ENCODE results near the gene KLHL3. TPM values are rescaled to one million over a fixed set of nuclear protein-coding genes. Genes with fewer than 3 reads are reported as not detected.

KLHL3 gene
- polyA plus RNA-seq, 1 of the 3 experiments (the other 2 are of a cell fraction): 3.8 TPM

DNA sequence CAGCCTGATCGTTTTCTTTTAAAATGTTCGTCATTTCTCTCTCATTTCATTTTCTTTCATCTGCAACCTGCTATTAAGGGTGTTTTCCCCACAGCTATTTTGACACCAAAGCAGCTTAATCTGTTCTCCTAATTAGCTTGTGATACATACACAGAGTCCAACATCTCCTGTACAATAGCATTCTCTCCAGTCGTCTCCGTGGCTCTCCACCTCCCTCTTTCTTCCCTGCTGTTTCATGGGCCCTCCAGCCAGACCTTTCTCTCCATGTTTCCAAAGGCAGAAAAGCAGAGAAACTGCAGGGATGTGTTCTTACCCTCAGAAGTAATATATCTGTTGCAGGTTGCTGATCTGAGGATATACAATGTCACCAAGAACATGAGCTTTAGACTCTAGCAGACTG, 148.0 kb downstream of the KLHL3 start:
- Histone ChIP-seq H3K9me2 (no peaks in the 10 kb centered on the region), H2AFZ (ENCODE audit: low read depth) (no peak overlapping the region), H3K27ac (ENCODE audit: low read depth in 2 of 2, low read length in 1 of 2) (no peak overlapping the region), H3F3A (replicated peaks; ENCODE audit: insufficient read depth) (no peaks in the 10 kb centered on the region), H3K36me3 (replicated peaks in 1 of 2; ENCODE audit: control insufficient read depth in 1 of 2, insufficient read depth in 2 of 2, low read length in 1 of 2) (no peaks in the 10 kb centered on the region), H3K9ac (no peak overlapping the region), H3K4me2 (no peak overlapping the region), H3K4me3 (ENCODE audit: low read depth in 2 of 2, low read length in 1 of 2) (no peak overlapping the region), H3K27me3 (ENCODE audit: insufficient read depth) (no peaks in the 10 kb centered on the region; the same call in 1 of the 2 replicates), H4K20me1 (ENCODE audit: insufficient read depth) (no peaks in the 10 kb centered on the region), H3K4me1 (ENCODE audit: control insufficient read depth in 1 of 2, insufficient read depth in 2 of 2, low read depth in 1 of 2, low read length in 1 of 2) (peaks cover 0 to 12% of the 10 kb centered on the region in 2 experiments; a peak in 2 of 4 replicates), H3K9me3 (no peaks in the 10 kb centered on the region), H3K79me2 (ENCODE audit: insufficient read depth) (no peaks in the 10 kb centered on the region)
- ChIA-PET CTCF (interaction anchor here (1.0 to 2.1 kb wide), 3 partner anchors 8 to 72 kb away, joined by 5 to 6 read pairs (median 5); no protein-coding TSS in a partner anchor), POLR2A (no interaction called here)
- TF ChIP-seq FOXJ3 (CRISPR knock-in tag; IDR thresholded peaks at IDR 0.05): no peak
- no peak for TF ChIP-seq YY1 (IDR thresholded peaks at IDR 0.05; ENCODE audit: low read depth)
- TF ChIP-seq, protein P1, sequence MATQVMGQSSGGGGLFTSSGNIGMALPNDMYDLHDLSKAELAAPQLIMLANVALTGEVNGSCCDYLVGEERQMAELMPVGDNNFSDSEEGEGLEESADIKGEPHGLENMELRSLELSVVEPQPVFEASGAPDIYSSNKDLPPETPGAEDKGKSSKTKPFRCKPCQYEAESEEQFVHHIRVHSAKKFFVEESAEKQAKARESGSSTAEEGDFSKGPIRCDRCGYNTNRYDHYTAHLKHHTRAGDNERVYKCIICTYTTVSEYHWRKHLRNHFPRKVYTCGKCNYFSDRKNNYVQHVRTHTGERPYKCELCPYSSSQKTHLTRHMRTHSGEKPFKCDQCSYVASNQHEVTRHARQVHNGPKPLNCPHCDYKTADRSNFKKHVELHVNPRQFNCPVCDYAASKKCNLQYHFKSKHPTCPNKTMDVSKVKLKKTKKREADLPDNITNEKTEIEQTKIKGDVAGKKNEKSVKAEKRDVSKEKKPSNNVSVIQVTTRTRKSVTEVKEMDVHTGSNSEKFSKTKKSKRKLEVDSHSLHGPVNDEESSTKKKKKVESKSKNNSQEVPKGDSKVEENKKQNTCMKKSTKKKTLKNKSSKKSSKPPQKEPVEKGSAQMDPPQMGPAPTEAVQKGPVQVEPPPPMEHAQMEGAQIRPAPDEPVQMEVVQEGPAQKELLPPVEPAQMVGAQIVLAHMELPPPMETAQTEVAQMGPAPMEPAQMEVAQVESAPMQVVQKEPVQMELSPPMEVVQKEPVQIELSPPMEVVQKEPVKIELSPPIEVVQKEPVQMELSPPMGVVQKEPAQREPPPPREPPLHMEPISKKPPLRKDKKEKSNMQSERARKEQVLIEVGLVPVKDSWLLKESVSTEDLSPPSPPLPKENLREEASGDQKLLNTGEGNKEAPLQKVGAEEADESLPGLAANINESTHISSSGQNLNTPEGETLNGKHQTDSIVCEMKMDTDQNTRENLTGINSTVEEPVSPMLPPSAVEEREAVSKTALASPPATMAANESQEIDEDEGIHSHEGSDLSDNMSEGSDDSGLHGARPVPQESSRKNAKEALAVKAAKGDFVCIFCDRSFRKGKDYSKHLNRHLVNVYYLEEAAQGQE (IDR thresholded peaks at IDR 0.05; ENCODE audit: low read depth, low read length): no peak
- TF ChIP-seq MXI1 (IDR thresholded peaks at IDR 0.05; ENCODE audit: low read depth, low read length): no peak
- TF ChIP-seq TAF1 (IDR thresholded peaks at IDR 0.05; ENCODE audit: borderline replicate concordance, low read depth, low read length): no peak
- no peak for TF ChIP-seq ZBTB33 (IDR thresholded peaks at IDR 0.05; ENCODE audit: borderline replicate concordance, low read depth)
- TF ChIP-seq NFIC (IDR thresholded peaks at IDR 0.05; ENCODE audit: borderline replicate concordance): no peak
- no peak for TF ChIP-seq TEAD4 (IDR thresholded peaks at IDR 0.05; ENCODE audit: borderline replicate concordance, insufficient read depth)
- TF ChIP-seq RXRA (IDR thresholded peaks at IDR 0.05; ENCODE audit: borderline replicate concordance, low read depth): no peak
- no peak for TF ChIP-seq SMC3 (IDR thresholded peaks at IDR 0.05; ENCODE audit: low read depth, low read length)
- no peak for TF ChIP-seq EZH2phosphoT487 (IDR thresholded peaks at IDR 0.05; ENCODE audit: borderline replicate concordance, low read depth)
- TF ChIP-seq MAX (IDR thresholded peaks at IDR 0.05; ENCODE audit: low read depth): no peak
- no peak for TF ChIP-seq USF2 (IDR thresholded peaks at IDR 0.05; ENCODE audit: borderline replicate concordance, low read depth, low read length)
- TF ChIP-seq RFX5 (IDR thresholded peaks at IDR 0.05; ENCODE audit: low read length): no peak
- 24% methylated on average over 4 of the region's 4 CpGs for WGBS (ENCODE audit: low lambda C conversion rate)
- no peak for DNase-seq
